Esophagus squamous epithelium (tissue), 4 donors: Measurements from ENCODE around the gene DHRS7.

Experiments
- CTCF ChIP-seq, 6 experiments: fragments of 450-650 bp in 4 of 6; fragments of 200-600 bp in 2 of 6; sonication (generic) in 2 of 6; IDR thresholded peaks; one replicate each; pipeline ENCODE4 v1.5.1; 2016 to 2019; ENCODE audit warnings: antibody characterized with exemption in 6 of 6, mild to moderate bottlenecking in 4 of 6, moderate library complexity in 4 of 6
- POLR2A ChIP-seq, 4 donors: fragments of 450-650 bp; IDR thresholded peaks; one replicate each; pipeline ENCODE4 v1.6.1; 2017; ENCODE audit warnings: antibody characterized with exemption in 4 of 4, mild to moderate bottlenecking in 4 of 4, moderate library complexity in 3 of 4

- TF ChIP-seq CTCF (IDR thresholded peaks at IDR 0.05) (no peak), POLR2A (IDR thresholded peaks at IDR 0.05) (no peak)
Observed at GRCh38 chr14:60183741-60184140, 18.5 kb upstream of the DHRS7 start.
